HepG2 (cell line): ENCODE data around the gene SPHK1. TPM values are rescaled to one million over a fixed set of nuclear protein-coding genes. Genes with fewer than 3 reads are reported as not detected.

Experiments
- ELF1 ChIP-seq: sonication (generic); formaldehyde crosslinking; IDR thresholded peaks from 2 replicates; pipeline ENCODE4 v1.4.0; 2020; ENCODE audit warnings: missing genetic modification reagents
- FLYWCH1 ChIP-seq: sonication (generic); formaldehyde crosslinking; IDR thresholded peaks from 2 replicates; pipeline ENCODE4 v1.8.1; 2023; ENCODE audit warnings: mild to moderate bottlenecking, missing genetic modification reagents
- KDM3A ChIP-seq: IDR thresholded peaks from 2 replicates; pipeline ENCODE4 v1.6.1; 2018; ENCODE audit warnings: low read depth, missing compliant biosample characterization
- MAF1 ChIP-seq: sonication (generic); formaldehyde crosslinking; IDR thresholded peaks from 2 replicates; pipeline ENCODE4 v1.5.0; 2020; ENCODE audit warnings: missing genetic modification reagents, borderline replicate concordance
- REL ChIP-seq: sonication (generic); formaldehyde crosslinking; conservative IDR thresholded peaks from 2 replicates; pipeline ENCODE4 v1.8.0; 2022; ENCODE audit warnings: mild to moderate bottlenecking, missing genetic modification reagents, moderate library complexity
- SAFB2 ChIP-seq: sonication (generic); formaldehyde crosslinking; IDR thresholded peaks from 2 replicates; pipeline ENCODE4 v1.5.1; 2020; ENCODE audit warnings: missing genetic modification reagents, low read depth, mild to moderate bottlenecking, borderline replicate concordance
- SMC3 ChIP-seq: IDR thresholded peaks from 2 replicates; pipeline ENCODE4 v1.6.1; 2011; ENCODE audit warnings: low read length, improper control_type of control experiment
- SNRNP70 ChIP-seq: fragments of 200-400 bp; formaldehyde crosslinking; IDR thresholded peaks from 2 replicates; pipeline ENCODE4 v1.6.1; 2017; ENCODE audit warnings: mild to moderate bottlenecking, low read depth, low read length, moderate library complexity
- ZFP82 ChIP-seq: sonication (generic); formaldehyde crosslinking; IDR thresholded peaks from 2 replicates; pipeline ENCODE4 v1.5.1; 2020; ENCODE audit warnings: mild to moderate bottlenecking, missing genetic modification reagents, borderline replicate concordance
- ZNF263 ChIP-seq: sonication (generic); formaldehyde crosslinking; IDR thresholded peaks from 2 replicates; pipeline ENCODE4 v1.4.0; 2020; ENCODE audit warnings: missing genetic modification reagents
- ZNF430 ChIP-seq: sonication (generic); formaldehyde crosslinking; IDR thresholded peaks from 2 replicates; pipeline ENCODE4 v1.9.0; 2021; ENCODE audit warnings: mild to moderate bottlenecking, missing genetic modification reagents
- polyA plus RNA-seq, 8 experiments: library from polyadenylated mRNA; depleted of rRNA in 3 of 8; stranded (reverse) in 7 of 8; unstranded in 1 of 8; fragments of >200 nt; fragmentation: Illumina TruSeq in 4 of 8; extraction: Trizol in 4 of 8; gene quantifications; 2 replicates each; pipeline versions ENCODE4 v1.2.1 to v1.2.3, GENCODE V29; 2011 to 2016; ENCODE audit warnings: low read depth in 4 of 8, missing spikeins in 1 of 8, mixed read lengths in 1 of 8; ENCODE audit not compliant: insufficient read depth in 1 of 8
- total RNA-seq, 5 experiments: library from RNA; depleted of rRNA; stranded (reverse); fragments of >200 nt; fragmentation: Illumina TruSeq; extraction: Trizol; gene quantifications; 2 replicates each; pipeline ENCODE4 v1.2.3, GENCODE V29; 2016; ENCODE audit warnings: low read depth in 1 of 5
- TF ChIP-seq, protein P1 (sequence below), 2 experiments: sonication (generic) in 1 of 2; formaldehyde crosslinking in 1 of 2; IDR thresholded peaks; 2 replicates each; pipeline versions ENCODE4 v1.6.1 to v1.9.0; 2014 to 2022; ENCODE audit warnings: antibody characterized with exemption in 1 of 2, borderline replicate concordance in 1 of 2, inconsistent platforms in 1 of 2, low read depth in 1 of 2, missing genetic modification reagents in 1 of 2
- TF ChIP-seq, protein P2 (sequence below): sonication (generic); formaldehyde crosslinking; IDR thresholded peaks from 2 replicates; pipeline ENCODE4 v1.4.0; 2020; ENCODE audit warnings: mild to moderate bottlenecking, missing genetic modification reagents
- TF ChIP-seq, protein P3 (sequence below): sonication (generic); formaldehyde crosslinking; IDR thresholded peaks from 2 replicates; pipeline ENCODE4 v1.4.0; 2020; ENCODE audit warnings: missing genetic modification reagents; ENCODE audit errors: not compliant biosample characterization
- TF ChIP-seq, protein P4 (sequence below): sonication (generic); formaldehyde crosslinking; IDR thresholded peaks from 2 replicates; pipeline ENCODE4 v1.5.1; 2020; ENCODE audit warnings: missing genetic modification reagents, mild to moderate bottlenecking, borderline replicate concordance
- TF ChIP-seq, protein P5 (sequence below): sonication (generic); formaldehyde crosslinking; conservative IDR thresholded peaks from 2 replicates; pipeline ENCODE4 v1.4.0; 2020; ENCODE audit warnings: missing genetic modification reagents

Gene SPHK1
- total and polyA plus RNA-seq, 2 of the 13 experiments (the other 11 are each of a cell fraction or from before 2014, with no cell fraction given), result 129 to 160 TPM

DNA sequence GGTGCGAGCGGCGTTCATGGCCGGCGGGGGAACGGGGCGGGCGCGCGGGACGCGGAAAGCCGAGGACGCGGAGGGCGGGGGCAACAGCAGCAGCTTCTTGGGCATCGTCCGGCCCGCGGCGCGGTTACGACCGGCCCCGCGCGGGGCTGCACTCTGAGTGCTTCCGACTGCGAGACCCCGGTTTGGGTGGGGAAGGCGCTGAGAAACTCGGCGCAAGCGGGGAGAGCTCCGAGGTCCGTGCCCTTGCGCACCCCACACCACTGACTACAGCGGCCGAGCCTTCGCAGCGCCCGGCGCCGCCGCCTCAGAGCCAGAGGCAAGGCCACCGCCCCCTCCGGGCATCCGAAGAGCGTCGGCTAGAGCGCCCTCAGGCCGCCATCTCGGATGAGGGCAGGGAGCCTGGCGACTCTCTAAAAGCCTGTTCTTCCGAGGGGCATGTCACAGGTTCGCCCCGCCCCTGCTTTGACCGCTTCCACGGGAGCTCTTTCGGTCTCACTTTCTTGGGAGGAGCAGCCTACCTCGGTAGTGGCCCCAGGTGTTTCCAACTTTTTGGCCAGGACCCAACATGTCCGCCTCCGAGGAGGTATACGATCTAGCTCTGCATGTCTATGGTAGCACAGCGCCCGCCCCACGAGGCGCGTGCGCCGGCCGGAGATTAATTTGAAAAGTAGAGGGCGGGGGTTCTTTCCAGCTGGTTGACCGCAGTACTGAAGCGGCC lies 30.7 kb upstream of the SPHK1 start, which contains the start of gene PRPSAP1 (continued):
- TF ChIP-seq, protein P1, sequence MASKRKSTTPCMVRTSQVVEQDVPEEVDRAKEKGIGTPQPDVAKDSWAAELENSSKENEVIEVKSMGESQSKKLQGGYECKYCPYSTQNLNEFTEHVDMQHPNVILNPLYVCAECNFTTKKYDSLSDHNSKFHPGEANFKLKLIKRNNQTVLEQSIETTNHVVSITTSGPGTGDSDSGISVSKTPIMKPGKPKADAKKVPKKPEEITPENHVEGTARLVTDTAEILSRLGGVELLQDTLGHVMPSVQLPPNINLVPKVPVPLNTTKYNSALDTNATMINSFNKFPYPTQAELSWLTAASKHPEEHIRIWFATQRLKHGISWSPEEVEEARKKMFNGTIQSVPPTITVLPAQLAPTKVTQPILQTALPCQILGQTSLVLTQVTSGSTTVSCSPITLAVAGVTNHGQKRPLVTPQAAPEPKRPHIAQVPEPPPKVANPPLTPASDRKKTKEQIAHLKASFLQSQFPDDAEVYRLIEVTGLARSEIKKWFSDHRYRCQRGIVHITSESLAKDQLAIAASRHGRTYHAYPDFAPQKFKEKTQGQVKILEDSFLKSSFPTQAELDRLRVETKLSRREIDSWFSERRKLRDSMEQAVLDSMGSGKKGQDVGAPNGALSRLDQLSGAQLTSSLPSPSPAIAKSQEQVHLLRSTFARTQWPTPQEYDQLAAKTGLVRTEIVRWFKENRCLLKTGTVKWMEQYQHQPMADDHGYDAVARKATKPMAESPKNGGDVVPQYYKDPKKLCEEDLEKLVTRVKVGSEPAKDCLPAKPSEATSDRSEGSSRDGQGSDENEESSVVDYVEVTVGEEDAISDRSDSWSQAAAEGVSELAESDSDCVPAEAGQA (IDR thresholded peaks at IDR 0.05; ENCODE audit: low read depth), result peak; percentile 94
- TF ChIP-seq, protein P1 (CRISPR knock-in tag; IDR thresholded peaks at IDR 0.05; ENCODE audit: borderline replicate concordance), result peak; percentile 91
- TF ChIP-seq ZNF263 (CRISPR knock-in tag) (peak; percentile 18; the same call in 1 of the 2 replicates), FLYWCH1 (CRISPR knock-in tag) (no peak), SMC3 (no peak), REL (CRISPR knock-in tag) (0 out of 2 replicates have a peak, but pooled peaks have one; percentile 34), SNRNP70 (no peak), ZNF430 (CRISPR knock-in tag) (peak; percentile 93; the same call in 1 of the 2 replicates), MAF1 (CRISPR knock-in tag) (no peak), ELF1 (CRISPR knock-in tag) (peak; percentile 83), SAFB2 (CRISPR knock-in tag) (peak; percentile 74; the same call in 1 of the 2 replicates), ZFP82 (CRISPR knock-in tag) (peak; percentile 90; the same call in 1 of the 2 replicates), KDM3A (CRISPR knock-in tag) (peak; percentile 97)
- TF ChIP-seq, protein P2, sequence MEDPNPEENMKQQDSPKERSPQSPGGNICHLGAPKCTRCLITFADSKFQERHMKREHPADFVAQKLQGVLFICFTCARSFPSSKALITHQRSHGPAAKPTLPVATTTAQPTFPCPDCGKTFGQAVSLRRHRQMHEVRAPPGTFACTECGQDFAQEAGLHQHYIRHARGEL, result peak; percentile 74; the same call in 1 of the 2 replicates
- TF ChIP-seq, protein P3, sequence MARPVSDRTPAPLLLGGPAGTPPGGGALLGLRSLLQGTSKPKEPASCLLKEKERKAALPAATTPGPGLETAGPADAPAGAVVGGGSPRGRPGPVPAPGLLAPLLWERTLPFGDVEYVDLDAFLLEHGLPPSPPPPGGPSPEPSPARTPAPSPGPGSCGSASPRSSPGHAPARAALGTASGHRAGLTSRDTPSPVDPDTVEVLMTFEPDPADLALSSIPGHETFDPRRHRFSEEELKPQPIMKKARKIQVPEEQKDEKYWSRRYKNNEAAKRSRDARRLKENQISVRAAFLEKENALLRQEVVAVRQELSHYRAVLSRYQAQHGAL (CRISPR knock-in tag), result peak; percentile 45
- TF ChIP-seq, protein P4, sequence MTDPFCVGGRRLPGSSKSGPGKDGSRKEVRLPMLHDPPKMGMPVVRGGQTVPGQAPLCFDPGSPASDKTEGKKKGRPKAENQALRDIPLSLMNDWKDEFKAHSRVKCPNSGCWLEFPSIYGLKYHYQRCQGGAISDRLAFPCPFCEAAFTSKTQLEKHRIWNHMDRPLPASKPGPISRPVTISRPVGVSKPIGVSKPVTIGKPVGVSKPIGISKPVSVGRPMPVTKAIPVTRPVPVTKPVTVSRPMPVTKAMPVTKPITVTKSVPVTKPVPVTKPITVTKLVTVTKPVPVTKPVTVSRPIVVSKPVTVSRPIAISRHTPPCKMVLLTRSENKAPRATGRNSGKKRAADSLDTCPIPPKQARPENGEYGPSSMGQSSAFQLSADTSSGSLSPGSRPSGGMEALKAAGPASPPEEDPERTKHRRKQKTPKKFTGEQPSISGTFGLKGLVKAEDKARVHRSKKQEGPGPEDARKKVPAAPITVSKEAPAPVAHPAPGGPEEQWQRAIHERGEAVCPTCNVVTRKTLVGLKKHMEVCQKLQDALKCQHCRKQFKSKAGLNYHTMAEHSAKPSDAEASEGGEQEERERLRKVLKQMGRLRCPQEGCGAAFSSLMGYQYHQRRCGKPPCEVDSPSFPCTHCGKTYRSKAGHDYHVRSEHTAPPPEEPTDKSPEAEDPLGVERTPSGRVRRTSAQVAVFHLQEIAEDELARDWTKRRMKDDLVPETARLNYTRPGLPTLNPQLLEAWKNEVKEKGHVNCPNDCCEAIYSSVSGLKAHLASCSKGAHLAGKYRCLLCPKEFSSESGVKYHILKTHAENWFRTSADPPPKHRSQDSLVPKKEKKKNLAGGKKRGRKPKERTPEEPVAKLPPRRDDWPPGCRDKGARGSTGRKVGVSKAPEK (CRISPR knock-in tag), result no peak
- TF ChIP-seq, protein P5, sequence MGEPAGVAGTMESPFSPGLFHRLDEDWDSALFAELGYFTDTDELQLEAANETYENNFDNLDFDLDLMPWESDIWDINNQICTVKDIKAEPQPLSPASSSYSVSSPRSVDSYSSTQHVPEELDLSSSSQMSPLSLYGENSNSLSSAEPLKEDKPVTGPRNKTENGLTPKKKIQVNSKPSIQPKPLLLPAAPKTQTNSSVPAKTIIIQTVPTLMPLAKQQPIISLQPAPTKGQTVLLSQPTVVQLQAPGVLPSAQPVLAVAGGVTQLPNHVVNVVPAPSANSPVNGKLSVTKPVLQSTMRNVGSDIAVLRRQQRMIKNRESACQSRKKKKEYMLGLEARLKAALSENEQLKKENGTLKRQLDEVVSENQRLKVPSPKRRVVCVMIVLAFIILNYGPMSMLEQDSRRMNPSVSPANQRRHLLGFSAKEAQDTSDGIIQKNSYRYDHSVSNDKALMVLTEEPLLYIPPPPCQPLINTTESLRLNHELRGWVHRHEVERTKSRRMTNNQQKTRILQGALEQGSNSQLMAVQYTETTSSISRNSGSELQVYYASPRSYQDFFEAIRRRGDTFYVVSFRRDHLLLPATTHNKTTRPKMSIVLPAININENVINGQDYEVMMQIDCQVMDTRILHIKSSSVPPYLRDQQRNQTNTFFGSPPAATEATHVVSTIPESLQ (CRISPR knock-in tag), result no peak
